Measurements from ENCODE around the gene ZNF142.

The ZNF142 gene

GRCh38 chr2:218621007-218621406 is 38.4 kb downstream of the ZNF142 start:
- no peak for DNase-seq (ENCODE audit: insufficient read length, low spot score)
- FAIRE-seq, result no peak
- TF ChIP-seq, protein P1, sequence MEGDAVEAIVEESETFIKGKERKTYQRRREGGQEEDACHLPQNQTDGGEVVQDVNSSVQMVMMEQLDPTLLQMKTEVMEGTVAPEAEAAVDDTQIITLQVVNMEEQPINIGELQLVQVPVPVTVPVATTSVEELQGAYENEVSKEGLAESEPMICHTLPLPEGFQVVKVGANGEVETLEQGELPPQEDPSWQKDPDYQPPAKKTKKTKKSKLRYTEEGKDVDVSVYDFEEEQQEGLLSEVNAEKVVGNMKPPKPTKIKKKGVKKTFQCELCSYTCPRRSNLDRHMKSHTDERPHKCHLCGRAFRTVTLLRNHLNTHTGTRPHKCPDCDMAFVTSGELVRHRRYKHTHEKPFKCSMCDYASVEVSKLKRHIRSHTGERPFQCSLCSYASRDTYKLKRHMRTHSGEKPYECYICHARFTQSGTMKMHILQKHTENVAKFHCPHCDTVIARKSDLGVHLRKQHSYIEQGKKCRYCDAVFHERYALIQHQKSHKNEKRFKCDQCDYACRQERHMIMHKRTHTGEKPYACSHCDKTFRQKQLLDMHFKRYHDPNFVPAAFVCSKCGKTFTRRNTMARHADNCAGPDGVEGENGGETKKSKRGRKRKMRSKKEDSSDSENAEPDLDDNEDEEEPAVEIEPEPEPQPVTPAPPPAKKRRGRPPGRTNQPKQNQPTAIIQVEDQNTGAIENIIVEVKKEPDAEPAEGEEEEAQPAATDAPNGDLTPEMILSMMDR (IDR thresholded peaks at IDR 0.05; ENCODE audit: insufficient read depth, missing control alignments), result no peak

GRCh38 chr2:218618102-218618860 is 41.1 kb downstream of the ZNF142 start:
- FAIRE-seq (no peak), DNase-seq (ENCODE audit: insufficient read length, low spot score) (no peak)
- TF ChIP-seq, protein P1 (IDR thresholded peaks at IDR 0.05; ENCODE audit: insufficient read depth, missing control alignments), result peak; percentile 16

DNA sequence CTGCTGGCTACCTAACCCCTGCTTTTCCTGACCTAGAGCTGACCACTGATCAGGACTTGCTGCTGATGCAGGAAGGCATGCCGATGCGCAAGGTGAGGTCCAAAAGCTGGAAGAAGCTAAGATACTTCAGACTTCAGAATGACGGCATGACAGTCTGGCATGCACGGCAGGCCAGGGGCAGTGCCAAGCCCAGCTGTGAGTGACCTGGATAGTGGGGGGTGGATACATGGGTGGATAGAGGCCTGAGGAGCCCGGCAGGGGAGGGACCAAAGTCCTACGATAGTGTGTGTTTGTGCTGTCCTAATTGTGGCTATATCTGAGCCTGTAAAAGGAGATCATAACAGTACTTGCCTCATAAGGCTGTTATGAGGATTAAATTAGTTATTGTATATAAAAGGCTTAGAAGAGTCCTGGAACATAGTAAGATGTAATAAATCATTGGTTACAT is 43.5 kb downstream of the ZNF142 start:
- TF ChIP-seq, protein P1 (IDR thresholded peaks at IDR 0.05; ENCODE audit: insufficient read depth, missing control alignments), result no peak
- no peak for FAIRE-seq

DNA sequence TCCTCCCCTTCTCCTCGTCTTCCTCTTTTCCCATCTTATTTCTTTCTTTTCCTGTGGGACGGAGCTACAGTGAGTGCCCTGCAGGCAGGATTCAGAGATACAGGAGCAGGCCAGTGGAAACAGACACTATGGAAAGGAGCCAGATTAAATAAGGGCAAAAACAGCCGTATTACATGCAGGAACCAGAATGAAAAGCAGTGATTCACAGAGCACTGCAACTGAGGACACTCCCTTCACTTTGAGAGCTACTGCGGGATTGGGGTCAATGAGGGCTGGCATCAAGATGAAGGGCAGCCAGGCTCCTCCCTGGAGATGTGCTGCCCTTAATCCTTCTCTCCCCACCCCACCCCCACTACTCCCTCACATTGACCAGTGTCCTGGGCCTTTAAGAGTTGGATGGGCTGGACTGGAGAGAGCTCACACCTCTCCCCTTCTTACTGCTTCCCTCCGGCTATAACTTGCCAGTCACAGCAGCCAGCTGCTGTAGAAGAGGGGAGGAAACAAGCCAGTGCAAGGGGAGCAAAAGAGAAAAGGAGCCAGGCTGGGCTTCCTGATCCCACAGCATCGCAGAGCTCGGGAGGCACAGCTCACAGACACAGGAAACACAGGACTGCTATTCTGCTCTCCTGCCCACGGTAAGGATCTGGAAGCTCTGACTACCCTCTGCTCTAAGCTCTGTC is 51.8 kb downstream of the ZNF142 start, which contains the start of gene PLCD4:
Gene PLCD4 (plus strand): TSS at position 464 of the 680 bp plus-strand sequence. CDS start 7,841 bp downstream, outside the sequence.
- TF ChIP-seq, protein P1 (IDR thresholded peaks at IDR 0.05; ENCODE audit: insufficient read depth, missing control alignments), result no peak

More for the DNA sequence above, 43.5 kb downstream of the ZNF142 start:
- DNase-seq (ENCODE audit: insufficient read length, low spot score), result no peak

DNA sequence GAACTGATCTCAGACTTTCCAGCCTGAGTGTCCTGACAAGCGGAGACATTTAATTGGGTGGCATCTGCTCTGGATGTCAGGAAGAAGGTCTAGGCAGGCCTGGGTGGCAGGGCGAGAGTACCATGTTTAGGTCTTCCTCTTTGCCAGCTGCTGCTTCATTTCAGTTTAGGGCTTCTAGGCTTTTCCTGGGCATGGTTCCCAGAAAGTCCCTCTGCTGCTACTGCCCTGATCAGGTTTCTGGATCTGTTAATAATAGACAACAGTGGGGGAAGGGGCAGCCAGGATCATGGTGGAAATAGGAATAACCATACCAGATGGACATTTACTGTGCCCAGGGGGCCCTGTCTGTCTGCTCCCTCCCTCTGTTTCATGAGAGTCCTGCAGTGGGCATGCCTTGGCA is 54.0 kb downstream of the ZNF142 start:
- FAIRE-seq, result no peak
- no peak for DNase-seq (ENCODE audit: insufficient read length, low spot score)
- TF ChIP-seq, protein P1 (IDR thresholded peaks at IDR 0.05; ENCODE audit: insufficient read depth, missing control alignments), result no peak

More for the DNA sequence above, 51.8 kb downstream of the ZNF142 start, which contains the start of gene PLCD4:
- FAIRE-seq (no peak), DNase-seq (ENCODE audit: insufficient read length, low spot score) (no peak)
